ENCODE measurements around the gene CD2BP2. TPM values are rescaled to one million over a fixed set of nuclear protein-coding genes. Genes with fewer than 3 reads are reported as not detected.

The CD2BP2 gene
- total RNA-seq, 1 experiment from 2014 or later, result 51.8 TPM

DNA sequence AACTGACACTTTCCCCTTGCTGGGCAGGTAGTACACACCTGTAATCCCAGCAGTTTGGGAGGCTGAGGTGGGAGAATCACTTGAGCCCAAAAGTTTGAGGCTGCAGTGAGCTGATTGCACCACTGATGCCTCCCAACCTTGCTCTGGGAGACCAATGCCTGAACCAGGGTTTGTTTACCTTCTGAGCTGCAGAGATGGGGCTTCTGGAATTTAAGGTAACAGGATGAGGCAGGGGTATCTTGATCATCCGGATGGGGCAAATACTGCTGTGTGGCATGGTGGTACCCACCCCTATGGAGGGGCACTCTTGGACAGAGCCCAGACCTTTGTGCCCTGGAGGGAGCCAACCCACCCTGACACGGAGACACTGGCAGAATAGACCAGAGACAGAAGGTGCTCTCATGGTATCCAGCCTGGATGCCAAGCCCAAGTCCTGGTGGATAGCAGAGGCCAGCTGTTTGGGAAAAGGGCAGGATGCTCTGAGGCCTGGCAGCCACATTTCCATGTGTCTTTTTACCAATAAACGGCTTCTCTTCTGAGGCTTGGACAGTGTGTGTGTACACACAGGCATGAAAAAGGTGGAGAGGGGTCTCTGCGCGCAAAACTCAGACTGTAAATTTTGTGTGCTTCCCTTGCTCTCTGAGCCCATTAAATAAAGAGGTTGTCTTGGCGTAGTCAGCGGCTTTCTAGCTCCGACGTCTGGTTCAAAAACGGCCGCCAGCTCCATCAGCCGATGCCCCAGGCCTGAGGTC, 44.5 kb upstream of the CD2BP2 start:
- H3K9me3 Mint-ChIP-seq (ENCODE audit: unreplicated experiment), result no peaks in the 10 kb centered on the region
- H3K4me3 Mint-ChIP-seq (ENCODE audit: unreplicated experiment), result peak overlapping the region; percentile 60
- BruUV-seq (replicated peaks), result no TSS peak
- TF ChIP-seq, protein P1, sequence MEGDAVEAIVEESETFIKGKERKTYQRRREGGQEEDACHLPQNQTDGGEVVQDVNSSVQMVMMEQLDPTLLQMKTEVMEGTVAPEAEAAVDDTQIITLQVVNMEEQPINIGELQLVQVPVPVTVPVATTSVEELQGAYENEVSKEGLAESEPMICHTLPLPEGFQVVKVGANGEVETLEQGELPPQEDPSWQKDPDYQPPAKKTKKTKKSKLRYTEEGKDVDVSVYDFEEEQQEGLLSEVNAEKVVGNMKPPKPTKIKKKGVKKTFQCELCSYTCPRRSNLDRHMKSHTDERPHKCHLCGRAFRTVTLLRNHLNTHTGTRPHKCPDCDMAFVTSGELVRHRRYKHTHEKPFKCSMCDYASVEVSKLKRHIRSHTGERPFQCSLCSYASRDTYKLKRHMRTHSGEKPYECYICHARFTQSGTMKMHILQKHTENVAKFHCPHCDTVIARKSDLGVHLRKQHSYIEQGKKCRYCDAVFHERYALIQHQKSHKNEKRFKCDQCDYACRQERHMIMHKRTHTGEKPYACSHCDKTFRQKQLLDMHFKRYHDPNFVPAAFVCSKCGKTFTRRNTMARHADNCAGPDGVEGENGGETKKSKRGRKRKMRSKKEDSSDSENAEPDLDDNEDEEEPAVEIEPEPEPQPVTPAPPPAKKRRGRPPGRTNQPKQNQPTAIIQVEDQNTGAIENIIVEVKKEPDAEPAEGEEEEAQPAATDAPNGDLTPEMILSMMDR (IDR thresholded peaks at IDR 0.05; ENCODE audit: insufficient read depth in 1 of 2, low read depth in 1 of 2, low read length in 1 of 2, severe bottlenecking in 1 of 2, unreplicated experiment in 1 of 2), result no peak
- Histone ChIP-seq H3K27me3 (replicated peaks; ENCODE audit: control insufficient read depth, insufficient read depth, low read length) (no peaks in the 10 kb centered on the region), H3K4me3 (ENCODE audit: low read depth, low read length) (peak overlapping the region; percentile 38), H3K9me3 (no peaks in the 10 kb centered on the region), H3K4me1 (peaks cover 18% of the 10 kb centered on the region), H3K36me3 (ENCODE audit: control insufficient read depth, insufficient read depth, low read length) (no peaks in the 10 kb centered on the region)
- peak overlapping the region; percentile 69 for H3K27ac Mint-ChIP-seq (ENCODE audit: unreplicated experiment)
- ChIA-PET CTCF (no interaction called here), POLR2A (no interaction called here)
- no peak for DNase-seq
- intact Hi-C loops (cut with micrococcal nuclease; ENCODE audit: unreplicated experiment), result loop anchor here (10.0 kb wide), 1 partner anchor 335 kb away; the partner anchor contains the start of gene ALDOA
- H3K36me3 Mint-ChIP-seq (ENCODE audit: insufficient read depth, unreplicated experiment), result peaks cover 14% of the 10 kb centered on the region
- H3K27me3 Mint-ChIP-seq (ENCODE audit: insufficient read depth, unreplicated experiment), result no peaks in the 10 kb centered on the region
- H3K4me1 Mint-ChIP-seq (ENCODE audit: low read depth, unreplicated experiment), result peaks cover 29% of the 10 kb centered on the region

DNA sequence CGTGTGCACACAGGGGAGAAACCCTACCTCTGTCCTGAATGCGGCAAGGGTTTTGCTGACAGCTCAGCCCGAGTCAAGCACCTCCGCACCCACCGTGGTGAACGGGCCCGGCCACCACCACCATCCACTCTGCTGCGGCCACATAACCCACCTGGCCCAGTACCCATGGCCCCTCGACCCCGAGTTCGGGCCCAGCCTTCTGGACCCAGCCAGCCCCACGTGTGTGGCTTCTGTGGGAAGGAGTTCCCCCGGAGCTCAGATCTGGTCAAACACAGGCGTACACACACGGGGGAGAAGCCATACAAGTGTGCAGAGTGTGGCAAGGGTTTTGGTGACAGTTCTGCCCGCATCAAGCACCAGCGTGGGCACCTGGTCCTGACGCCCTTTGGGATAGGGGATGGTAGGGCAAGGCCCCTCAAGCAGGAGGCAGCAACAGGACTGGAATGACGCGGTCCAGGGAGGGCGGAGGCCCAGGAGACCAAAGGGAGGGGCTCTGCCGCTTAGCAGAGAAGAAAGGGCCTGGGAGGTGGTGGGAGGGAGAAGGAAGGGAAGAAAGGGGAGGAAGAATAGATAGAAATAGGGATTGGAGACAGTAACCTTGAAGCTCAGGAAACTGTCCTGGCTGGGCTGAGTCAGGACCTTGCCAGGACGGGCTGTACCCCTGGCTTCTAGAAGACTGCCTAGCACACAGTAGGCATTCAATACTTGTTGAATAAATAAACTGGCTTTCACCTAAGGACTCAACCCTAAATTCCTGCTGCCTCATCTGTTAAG, 43.7 kb upstream of the CD2BP2 start:
- peaks cover 18% of the 10 kb centered on the region for H3K4me1 ChIP-seq
- ChIA-PET POLR2A (no interaction called here), CTCF (no interaction called here)
- Mint-ChIP-seq H3K27me3 (ENCODE audit: insufficient read depth, unreplicated experiment) (no peaks in the 10 kb centered on the region), H3K27ac (ENCODE audit: unreplicated experiment) (no peak overlapping the region), H3K4me3 (ENCODE audit: unreplicated experiment) (no peak overlapping the region), H3K9me3 (ENCODE audit: unreplicated experiment) (no peaks in the 10 kb centered on the region), H3K4me1 (ENCODE audit: low read depth, unreplicated experiment) (peaks cover 33% of the 10 kb centered on the region), H3K36me3 (ENCODE audit: insufficient read depth, unreplicated experiment) (peaks cover 14% of the 10 kb centered on the region)
- no peak overlapping the region for H3K4me3 ChIP-seq (ENCODE audit: low read depth, low read length)
- H3K36me3 ChIP-seq (ENCODE audit: control insufficient read depth, insufficient read depth, low read length), result no peaks in the 10 kb centered on the region
- H3K27me3 ChIP-seq (replicated peaks; ENCODE audit: control insufficient read depth, insufficient read depth, low read length), result no peaks in the 10 kb centered on the region
- no peaks in the 10 kb centered on the region for H3K9me3 ChIP-seq
- BruUV-seq (replicated peaks), result no TSS peak
- intact Hi-C loops (cut with micrococcal nuclease; ENCODE audit: unreplicated experiment), result no loop called here
- DNase-seq, result no peak
- TF ChIP-seq, protein P1 (IDR thresholded peaks at IDR 0.05; ENCODE audit: insufficient read depth in 1 of 2, low read depth in 1 of 2, low read length in 1 of 2, severe bottlenecking in 1 of 2, unreplicated experiment in 1 of 2), result no peak

DNA sequence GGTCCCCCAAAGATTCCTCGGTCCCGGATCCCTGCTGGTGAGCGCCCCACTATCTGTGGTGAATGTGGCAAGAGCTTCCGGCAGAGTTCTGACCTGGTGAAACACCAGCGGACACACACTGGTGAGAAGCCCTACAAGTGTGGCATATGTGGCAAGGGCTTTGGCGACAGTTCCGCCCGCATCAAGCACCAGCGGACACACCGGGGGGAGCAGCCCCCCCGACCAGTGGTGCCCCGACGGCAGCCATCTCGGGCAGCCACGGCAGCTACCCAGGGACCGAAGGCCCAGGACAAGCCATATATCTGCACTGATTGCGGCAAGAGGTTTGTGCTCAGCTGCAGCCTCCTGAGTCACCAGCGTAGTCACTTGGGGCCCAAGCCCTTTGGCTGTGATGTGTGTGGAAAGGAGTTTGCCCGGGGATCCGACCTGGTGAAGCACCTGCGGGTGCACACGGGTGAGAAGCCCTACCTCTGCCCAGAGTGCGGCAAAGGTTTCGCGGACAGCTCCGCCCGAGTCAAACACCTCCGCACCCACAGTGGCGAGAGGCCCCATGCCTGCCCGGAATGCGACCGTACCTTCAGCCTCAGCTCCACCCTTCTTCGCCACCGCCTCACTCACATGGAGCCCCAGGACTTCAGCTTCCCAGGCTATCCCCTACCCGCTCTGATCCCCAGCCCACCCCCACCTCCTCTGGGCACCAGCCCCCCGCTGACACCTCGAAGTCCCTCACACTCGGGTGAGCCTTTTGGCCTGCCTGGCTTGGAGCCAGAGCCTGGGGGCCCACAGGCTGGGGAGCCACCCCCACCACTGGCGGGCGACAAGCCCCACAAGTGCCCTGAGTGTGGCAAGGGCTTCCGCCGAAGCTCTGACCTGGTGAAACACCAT, 42.9 kb upstream of the CD2BP2 start:
- Mint-ChIP-seq H3K27ac (ENCODE audit: unreplicated experiment) (no peak overlapping the region), H3K36me3 (ENCODE audit: insufficient read depth, unreplicated experiment) (peaks cover 14% of the 10 kb centered on the region), H3K27me3 (ENCODE audit: insufficient read depth, unreplicated experiment) (no peaks in the 10 kb centered on the region), H3K4me3 (ENCODE audit: unreplicated experiment) (no peak overlapping the region), H3K4me1 (ENCODE audit: low read depth, unreplicated experiment) (peaks cover 29% of the 10 kb centered on the region), H3K9me3 (ENCODE audit: unreplicated experiment) (no peaks in the 10 kb centered on the region)
- CTCF ChIA-PET, result no interaction called here
- intact Hi-C loops (cut with micrococcal nuclease; ENCODE audit: unreplicated experiment), result no loop called here
- Histone ChIP-seq H3K27me3 (replicated peaks; ENCODE audit: control insufficient read depth, insufficient read depth, low read length) (no peaks in the 10 kb centered on the region), H3K4me3 (ENCODE audit: low read depth, low read length) (no peak overlapping the region), H3K4me1 (peaks cover 18% of the 10 kb centered on the region), H3K36me3 (ENCODE audit: control insufficient read depth, insufficient read depth, low read length) (no peaks in the 10 kb centered on the region), H3K9me3 (no peaks in the 10 kb centered on the region)
- TF ChIP-seq, protein P1 (IDR thresholded peaks at IDR 0.05; ENCODE audit: insufficient read depth in 1 of 2, low read depth in 1 of 2, low read length in 1 of 2, severe bottlenecking in 1 of 2, unreplicated experiment in 1 of 2), result no peak
- no TSS peak for BruUV-seq (replicated peaks)
- POLR2A ChIA-PET, result no interaction called here
- DNase-seq, result no peak

All from Caco-2 (cell line).